ENCODE measurements around the gene APOL1.

GRCh38 chr22:36288571-36289405 lies 35.9 kb downstream of the APOL1 start:
- TF ChIP-seq TCF12 (IDR thresholded peaks at IDR 0.05) (no peak), IRF3 (IDR thresholded peaks at IDR 0.05; ENCODE audit: low read depth, low read length) (no peak), POLR2AphosphoS5 (IDR thresholded peaks at IDR 0.05; ENCODE audit: low read depth, low read length) (peak; percentile 44; the same call in 1 of the 2 replicates), TAF1 (IDR thresholded peaks at IDR 0.05; ENCODE audit: borderline replicate concordance, low read depth, low read length) (no peak), SIN3A (IDR thresholded peaks at IDR 0.05; ENCODE audit: borderline replicate concordance, low read depth, low read length) (no peak), YY1 (IDR thresholded peaks at IDR 0.05; ENCODE audit: low read depth) (no peak), RCOR1 (IDR thresholded peaks at IDR 0.05; ENCODE audit: low read length) (no peak), RAD21 (IDR thresholded peaks at IDR 0.05; ENCODE audit: low read length) (no peak), TEAD4 (IDR thresholded peaks at IDR 0.05; ENCODE audit: borderline replicate concordance, insufficient read depth) (no peak), SMC3 (IDR thresholded peaks at IDR 0.05; ENCODE audit: low read depth, low read length) (no peak)
- TF ChIP-seq, protein P1, sequence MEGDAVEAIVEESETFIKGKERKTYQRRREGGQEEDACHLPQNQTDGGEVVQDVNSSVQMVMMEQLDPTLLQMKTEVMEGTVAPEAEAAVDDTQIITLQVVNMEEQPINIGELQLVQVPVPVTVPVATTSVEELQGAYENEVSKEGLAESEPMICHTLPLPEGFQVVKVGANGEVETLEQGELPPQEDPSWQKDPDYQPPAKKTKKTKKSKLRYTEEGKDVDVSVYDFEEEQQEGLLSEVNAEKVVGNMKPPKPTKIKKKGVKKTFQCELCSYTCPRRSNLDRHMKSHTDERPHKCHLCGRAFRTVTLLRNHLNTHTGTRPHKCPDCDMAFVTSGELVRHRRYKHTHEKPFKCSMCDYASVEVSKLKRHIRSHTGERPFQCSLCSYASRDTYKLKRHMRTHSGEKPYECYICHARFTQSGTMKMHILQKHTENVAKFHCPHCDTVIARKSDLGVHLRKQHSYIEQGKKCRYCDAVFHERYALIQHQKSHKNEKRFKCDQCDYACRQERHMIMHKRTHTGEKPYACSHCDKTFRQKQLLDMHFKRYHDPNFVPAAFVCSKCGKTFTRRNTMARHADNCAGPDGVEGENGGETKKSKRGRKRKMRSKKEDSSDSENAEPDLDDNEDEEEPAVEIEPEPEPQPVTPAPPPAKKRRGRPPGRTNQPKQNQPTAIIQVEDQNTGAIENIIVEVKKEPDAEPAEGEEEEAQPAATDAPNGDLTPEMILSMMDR (IDR thresholded peaks at IDR 0.05): no peak
- TF ChIP-seq, protein P2, sequence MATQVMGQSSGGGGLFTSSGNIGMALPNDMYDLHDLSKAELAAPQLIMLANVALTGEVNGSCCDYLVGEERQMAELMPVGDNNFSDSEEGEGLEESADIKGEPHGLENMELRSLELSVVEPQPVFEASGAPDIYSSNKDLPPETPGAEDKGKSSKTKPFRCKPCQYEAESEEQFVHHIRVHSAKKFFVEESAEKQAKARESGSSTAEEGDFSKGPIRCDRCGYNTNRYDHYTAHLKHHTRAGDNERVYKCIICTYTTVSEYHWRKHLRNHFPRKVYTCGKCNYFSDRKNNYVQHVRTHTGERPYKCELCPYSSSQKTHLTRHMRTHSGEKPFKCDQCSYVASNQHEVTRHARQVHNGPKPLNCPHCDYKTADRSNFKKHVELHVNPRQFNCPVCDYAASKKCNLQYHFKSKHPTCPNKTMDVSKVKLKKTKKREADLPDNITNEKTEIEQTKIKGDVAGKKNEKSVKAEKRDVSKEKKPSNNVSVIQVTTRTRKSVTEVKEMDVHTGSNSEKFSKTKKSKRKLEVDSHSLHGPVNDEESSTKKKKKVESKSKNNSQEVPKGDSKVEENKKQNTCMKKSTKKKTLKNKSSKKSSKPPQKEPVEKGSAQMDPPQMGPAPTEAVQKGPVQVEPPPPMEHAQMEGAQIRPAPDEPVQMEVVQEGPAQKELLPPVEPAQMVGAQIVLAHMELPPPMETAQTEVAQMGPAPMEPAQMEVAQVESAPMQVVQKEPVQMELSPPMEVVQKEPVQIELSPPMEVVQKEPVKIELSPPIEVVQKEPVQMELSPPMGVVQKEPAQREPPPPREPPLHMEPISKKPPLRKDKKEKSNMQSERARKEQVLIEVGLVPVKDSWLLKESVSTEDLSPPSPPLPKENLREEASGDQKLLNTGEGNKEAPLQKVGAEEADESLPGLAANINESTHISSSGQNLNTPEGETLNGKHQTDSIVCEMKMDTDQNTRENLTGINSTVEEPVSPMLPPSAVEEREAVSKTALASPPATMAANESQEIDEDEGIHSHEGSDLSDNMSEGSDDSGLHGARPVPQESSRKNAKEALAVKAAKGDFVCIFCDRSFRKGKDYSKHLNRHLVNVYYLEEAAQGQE (IDR thresholded peaks at IDR 0.05; ENCODE audit: low read depth, low read length): no peak
- TF ChIP-seq, protein P3, sequence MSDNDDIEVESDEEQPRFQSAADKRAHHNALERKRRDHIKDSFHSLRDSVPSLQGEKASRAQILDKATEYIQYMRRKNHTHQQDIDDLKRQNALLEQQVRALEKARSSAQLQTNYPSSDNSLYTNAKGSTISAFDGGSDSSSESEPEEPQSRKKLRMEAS (IDR thresholded peaks at IDR 0.05; ENCODE audit: low read depth): no peak
- TF ChIP-seq, protein P4, sequence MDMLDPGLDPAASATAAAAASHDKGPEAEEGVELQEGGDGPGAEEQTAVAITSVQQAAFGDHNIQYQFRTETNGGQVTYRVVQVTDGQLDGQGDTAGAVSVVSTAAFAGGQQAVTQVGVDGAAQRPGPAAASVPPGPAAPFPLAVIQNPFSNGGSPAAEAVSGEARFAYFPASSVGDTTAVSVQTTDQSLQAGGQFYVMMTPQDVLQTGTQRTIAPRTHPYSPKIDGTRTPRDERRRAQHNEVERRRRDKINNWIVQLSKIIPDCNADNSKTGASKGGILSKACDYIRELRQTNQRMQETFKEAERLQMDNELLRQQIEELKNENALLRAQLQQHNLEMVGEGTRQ (IDR thresholded peaks at IDR 0.05; ENCODE audit: borderline replicate concordance, low read depth, low read length): no peak
